GM21526 (cell line): ENCODE data around the gene RNASE9.
"Not testable (repeated sequence)": the region's sequence is repeated elsewhere in the genome, so short reads cannot be mapped to it uniquely, and the experiment has no call there.

ENCODE experiments used
- ATAC-seq: cut with Tn5 transposase; IDR thresholded peaks from one replicate; pipeline ENCODE4 v1.9.1; 2021; ENCODE audit warnings: moderate library complexity; ENCODE audit not compliant: unreplicated experiment, low FRiP score

Gene RNASE9

DNA sequence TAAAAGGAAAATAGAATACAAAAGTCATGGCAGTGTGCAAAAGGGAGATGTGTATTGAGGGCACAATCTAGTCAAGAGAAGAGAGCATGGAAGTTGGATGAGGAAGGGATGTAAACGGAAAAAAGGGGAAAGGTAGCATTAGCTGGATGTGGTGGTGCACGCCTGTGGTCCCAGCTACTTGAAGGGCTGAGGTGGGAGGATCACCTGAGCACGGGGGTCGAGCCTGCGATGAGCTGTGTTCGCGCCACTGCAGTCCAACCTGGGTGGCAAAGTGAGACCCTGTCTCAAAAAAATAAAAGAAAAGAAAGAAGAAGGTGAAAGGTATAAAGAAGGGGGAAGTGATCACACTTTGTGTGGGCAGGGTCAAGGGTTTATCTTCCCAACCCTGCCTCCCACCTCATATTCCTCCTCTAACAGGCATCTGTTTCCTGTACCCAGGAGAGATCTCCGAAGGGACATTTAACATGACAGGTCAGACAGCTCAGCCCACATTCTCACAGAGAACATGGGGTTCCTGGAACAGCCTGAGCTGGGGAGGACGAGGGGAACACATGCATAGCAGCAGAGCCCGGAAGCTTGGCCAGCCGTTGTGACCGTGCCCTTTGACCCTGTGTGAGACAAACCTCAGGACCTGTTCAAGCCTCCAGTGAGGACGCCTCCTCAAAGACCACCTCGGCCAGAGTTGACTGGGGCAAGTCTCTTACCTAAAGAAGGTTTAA is 18.1 kb upstream of the RNASE9 start:
- ATAC-seq, result no peak

DNA sequence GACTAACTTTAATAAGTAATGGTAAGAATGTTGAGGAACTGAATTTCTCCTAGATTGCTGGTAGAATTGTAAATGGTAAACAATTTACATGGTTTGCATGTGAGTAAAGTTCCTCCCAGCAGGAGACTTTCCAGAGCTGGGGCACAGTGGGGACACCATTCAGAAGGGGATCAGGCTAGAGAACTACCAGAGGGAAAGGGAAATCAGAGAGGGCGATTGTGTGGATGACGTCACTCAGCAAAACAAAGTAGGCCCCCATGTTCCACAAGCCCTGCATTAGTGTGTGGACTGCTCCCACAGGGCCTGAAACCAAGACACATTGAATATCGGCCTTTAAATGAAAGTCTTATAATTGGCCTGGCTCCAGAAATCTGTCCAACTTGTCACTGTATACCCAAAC is 17.5 kb upstream of the RNASE9 start:
- no peak for ATAC-seq

DNA sequence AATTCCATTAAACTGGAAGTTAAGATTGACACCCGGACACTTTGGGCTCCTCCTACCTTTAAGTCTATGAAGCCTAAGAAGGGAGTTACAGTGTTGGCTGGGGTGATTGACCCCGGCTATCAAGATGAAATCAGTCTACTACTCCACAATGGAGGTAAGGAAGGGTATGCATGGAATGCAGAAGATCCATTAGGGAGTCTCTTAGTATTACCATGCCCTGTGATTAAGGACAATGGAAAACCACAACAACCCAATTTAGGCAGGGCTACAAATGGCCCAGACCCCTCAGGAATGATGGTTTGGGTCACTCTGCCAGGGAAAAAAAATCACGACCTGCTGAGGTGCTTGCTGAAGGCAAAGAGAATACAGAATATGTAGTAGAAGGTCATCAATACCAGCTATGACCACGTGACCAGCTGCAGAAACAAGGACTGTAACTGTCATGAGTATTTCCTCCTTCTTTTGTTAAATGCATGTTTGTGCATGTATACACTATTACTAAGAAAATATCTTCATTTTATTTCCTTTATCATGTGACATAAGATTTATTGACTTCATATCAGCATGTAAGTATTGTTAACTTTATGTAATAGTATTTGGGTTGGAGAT is 11.6 kb upstream of the RNASE9 start:
- not testable (repeated sequence) for ATAC-seq

DNA sequence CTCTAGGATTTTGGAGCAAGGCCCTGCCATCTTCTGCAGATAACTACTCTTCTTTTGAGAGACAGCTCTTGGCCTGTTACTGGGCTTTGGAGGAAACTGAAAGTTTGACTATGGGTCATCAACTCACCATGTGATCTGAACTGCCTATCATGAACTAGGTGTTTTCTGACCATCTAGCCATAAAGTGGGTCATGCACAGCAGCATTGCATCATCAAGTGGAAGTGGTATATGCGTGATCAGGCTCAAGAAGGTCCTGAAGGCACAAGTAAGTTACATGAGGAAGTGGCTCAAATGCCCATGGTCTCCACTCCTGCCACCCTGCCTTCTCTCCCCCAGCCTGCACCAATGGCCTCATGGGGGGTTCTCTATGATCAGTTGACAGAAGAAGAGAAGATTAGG is 9.9 kb upstream of the RNASE9 start:
- not testable (repeated sequence) for ATAC-seq

DNA sequence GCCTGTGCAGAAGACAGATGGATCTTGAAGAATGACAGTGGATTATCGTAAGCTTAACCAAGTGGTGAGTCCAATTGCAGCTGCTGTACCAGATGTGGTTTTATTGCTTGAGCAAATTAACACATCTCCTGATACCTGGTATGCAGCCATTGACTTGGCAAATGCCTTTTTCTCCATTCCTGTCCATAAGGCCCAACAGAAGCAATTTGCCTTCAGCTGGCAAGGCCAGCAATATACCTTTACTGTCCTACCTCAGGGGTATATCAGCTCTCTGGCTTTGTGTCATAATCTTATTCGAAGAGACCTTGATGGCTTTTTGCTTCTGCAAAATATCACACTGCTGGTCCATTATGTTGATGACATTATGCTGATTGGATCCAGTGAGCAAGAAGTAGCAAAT is 9.0 kb upstream of the RNASE9 start:
- not testable (repeated sequence) for ATAC-seq

DNA sequence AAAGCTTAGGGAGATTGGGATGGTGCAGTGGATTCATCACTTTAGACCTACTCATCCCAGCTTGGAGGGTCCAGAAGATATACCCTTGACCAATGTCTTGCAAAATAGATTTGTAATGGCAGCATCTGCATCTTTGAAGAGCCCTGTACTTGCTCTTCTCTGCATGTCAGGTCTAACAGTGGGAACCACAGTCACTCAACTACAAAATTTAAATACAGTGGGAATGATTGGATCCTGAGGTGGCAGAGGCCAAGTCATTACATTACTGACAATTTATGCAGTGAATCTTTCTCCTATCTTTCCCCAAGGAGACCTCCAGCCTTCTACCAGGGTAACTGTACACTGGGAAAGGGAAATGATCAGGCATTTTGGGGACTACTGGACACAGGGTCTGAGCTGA is 8.2 kb upstream of the RNASE9 start:
- no peak for ATAC-seq

DNA sequence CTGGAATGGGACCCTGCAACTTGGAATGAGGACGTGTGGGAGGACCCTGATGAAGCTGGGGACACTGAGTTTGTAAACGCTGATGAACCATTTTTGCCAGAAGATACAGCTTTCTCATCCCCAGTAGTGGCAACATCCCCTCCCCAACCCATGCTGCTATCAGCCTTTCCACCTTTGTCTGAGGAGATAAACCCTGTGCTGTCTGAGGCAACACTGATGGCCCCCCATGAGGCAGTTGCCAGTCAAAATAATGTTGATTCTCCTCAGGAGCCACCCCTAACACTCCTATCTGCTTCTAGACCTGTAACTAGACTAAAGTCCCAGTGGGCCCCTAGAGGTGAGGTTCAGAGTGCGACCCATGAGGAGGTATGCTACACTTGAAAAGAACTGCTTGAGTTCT is 7.5 kb upstream of the RNASE9 start:
- no peak for ATAC-seq

DNA sequence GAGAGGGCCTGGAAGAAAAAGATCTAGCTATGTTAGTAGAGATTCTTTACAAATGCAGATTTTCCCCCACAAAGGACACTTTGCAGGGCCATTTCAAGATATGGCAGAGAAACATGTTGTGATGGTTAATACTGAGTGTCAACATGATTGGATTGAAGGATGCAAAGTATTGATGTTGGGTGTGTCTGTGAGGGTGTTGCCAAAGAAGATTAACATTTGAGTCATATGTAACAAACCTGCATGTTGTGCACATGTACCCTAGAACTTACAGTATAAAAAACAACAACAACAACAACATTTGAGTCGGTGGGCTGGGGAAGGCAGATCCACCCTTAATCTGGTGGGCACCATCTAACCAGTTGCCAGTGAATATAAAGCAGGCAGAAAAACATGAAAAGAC is 6.4 kb upstream of the RNASE9 start:
- not testable (repeated sequence) for ATAC-seq

DNA sequence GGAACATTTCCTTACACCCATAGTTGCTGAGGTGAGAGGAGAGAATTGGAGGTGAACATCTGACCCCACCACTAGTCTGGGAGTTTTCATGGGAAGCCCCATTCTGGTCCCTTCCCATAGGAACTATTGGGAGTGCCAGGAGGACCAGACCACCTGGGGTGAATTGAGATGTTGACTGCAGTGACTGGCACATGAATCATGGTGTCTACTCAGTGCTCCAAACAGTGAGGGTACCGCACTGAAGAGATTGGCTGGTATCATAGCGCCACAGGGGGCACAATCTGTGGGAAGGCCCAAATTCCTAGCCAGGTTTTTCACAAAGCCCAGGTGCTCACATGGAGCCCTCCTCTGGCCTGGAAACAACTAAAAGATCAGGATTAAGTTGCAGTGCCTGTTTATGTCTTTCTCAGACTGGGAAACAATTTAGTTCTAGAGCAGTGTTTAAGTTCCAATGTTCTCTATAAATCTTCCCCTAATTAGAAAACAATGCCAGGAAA is 3.7 kb upstream of the RNASE9 start:
- no peak for ATAC-seq

DNA sequence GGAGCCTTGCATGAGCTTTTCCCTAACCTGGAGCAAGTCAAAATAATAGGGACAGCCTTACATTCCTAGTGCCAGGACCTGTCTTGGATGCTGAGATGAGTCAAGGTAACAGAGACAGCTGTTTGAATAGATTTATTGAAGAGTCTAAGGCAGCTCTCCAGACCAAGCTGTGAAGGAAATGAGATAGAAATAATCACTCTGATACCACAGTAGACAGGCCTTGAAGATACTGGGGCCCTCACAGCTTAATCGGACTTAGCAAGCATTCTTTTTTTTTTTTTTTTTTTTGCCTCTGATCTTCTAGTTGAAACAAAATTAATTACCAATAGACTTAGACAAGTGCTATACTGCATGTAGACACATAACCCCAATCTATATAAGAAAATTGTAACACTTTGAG is 3.1 kb upstream of the RNASE9 start:
- ATAC-seq, result no peak

DNA sequence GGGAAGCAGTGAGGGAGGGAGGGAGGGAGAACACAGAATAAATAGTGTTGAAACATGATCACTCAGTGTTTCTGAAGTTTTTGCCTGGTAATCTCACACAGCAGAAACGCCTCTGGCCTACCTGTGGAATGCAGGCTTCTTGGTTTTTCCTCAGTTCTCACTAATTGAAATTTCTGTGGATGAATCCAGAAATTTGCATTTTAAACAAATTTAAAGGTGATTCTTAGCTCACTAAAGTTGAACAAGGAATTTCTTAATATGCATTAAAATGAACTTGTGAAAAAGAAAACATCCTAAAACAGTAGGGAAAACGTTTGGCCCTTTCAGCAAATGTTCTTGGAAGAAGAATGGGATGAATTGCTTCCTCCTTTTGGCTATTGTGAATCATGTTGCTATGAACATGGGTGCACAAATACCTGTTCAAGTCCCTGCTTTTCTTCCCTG is 1.4 kb downstream of the RNASE9 start:
- no peak for ATAC-seq

DNA sequence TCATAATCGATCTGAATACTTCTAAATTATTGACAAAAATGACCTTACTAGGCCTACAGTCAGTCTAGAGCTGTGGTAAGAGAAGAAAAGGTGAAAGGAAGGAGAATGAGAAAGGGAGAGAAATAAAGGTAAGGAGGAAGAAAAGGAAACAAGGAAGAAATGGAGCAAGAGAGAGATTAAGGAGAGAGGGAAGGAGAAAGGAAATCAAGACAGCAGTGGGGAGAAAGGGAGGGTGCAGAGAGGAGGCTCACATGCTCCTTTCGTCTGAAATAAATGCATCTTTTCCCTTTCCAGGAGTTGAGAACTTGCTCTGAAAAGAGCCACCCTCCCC is 3.7 kb downstream of the RNASE9 start:
- no peak for ATAC-seq

DNA sequence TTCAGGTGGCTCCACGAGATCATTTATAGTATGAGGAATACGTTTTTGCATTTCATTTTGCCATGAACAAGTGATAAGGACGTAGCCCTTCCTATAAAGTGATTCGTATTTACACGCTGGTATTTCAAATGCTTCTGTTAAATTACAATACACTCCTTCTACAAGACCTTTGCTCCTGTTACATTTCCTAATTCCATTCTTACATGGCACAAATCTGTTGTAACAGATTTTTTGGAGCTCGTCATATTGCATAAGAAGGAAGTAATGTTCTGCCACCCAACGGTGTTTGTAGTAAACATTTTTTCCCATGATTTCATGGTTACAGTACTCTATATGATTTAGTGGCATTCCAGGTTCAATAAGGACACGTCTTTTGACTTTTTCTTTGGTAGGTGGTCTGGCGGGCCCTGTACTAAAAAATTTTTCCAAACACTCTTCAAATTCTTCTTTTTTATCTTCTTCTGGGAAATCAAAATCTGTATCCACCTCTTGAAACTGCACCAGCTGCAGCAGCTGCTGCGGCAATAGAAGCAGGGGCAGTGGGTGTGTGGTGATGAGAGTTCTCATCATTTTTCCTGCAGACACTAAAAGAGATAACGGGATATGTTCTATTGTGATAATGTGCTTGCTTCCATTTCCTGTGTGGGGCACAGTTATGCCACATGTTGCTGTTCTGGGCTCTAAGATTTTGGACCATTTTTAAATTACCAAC is 4.2 kb downstream of the RNASE9 start:
- no peak for ATAC-seq

DNA sequence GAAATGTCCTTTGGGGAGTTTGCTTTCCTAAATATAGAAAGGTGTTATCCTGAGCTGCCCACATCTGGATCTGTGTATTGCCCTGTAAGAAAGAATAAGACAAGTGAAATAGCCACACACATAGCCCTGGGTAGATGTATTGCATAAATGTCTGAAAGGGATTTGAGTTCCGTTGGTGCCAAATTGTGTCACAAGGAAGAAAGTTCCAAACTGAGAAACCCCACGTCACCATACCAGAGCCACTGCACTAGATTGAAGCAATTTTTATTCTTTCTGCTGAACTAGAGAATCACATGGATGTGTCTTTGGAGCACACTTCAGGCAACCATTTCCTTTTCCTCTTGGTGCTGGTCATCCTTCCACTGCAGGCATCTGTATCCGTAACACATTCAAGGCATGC is 5.0 kb downstream of the RNASE9 start:
- ATAC-seq, result no peak

DNA sequence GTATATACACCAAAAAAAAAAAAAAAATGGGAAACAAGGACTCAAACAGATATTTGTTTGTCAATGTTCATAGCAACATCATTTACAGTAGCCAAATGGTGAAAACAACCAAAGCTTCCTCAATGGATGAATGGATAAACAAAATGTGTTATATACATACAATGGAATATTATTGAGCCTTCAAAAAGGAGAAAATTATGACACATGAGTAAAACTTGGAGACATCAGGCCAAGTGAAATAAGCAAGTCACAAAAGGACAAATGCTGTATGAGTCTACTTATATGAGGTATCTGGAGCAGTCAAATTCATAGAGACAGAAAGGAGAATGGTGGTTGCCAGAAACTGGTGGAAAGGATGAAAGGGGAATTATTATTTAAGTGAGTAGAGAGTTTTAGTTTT is 7.8 kb downstream of the RNASE9 start:
- no peak for ATAC-seq

DNA sequence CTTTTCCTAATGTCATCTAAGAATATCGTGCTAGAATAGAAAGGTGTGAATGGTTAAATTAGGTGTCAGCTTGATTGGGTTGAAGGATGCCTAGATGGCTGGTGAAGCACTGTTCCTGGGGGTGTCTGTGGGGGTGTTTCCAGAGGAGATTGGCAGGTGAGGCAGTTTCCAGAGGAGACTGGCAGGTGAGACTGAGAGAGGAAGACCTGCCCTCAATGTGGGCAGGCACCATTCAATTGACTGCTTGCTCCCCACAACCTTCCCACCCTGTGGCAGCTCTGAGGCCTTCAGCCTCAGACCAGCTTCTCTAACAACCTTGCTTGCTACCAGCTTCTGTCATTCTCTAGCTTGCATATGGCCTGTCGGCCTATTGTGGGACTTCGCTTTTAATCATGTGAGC is 9.2 kb downstream of the RNASE9 start:
- ATAC-seq, result no peak

DNA sequence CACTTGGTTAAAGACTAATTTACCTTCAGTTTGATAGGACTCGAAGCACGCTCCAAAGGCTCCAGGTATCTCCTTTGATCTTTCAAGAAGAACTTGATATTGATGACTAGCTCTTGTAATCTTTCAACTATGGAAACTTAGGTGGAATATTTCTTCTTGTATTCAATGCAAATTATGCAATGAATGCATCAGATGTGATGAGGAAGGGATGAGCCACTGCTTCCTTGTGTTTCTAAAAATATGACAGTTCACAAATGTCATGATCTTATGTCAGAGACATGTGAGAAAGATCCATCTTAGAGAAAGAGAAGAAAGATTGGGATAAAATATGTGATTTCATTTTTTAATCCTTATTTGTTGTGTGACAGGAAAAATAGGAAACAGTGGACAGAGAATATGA is 9.9 kb downstream of the RNASE9 start:
- ATAC-seq, result no peak

DNA sequence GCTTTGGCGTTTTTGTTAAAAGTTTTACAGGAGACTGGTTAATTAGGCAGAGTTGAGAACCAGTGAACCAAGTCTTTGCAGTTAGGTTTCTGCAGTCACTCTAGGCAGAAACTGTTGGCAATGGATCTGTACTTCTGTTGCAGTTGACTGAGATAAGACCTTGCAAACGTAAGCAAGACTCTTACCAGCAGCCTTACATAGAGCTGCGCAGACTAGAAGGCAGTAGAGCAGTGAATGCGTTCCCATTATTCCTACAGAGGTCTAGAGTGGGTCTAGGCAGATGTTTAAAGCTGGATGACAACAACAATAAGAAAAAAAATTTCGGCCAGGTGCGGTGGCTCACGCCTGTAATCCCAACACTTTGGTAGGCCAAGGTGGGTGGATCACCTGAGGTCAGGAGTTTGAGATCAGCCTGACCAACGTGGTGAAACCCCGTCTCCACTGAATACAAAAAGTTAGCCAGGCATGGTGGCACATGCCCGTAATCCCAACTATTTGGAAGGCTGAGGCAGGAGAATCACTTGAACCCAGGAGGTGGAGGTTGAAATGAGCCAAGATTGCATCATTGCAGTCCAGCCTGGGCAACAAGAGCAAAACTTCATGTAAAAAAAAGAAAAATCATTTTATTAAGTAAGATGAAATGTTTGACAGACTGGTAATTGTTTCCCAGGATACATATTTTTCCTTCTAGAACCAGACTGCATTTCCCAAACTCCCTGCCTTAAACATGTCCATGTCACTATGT is 12.3 kb downstream of the RNASE9 start:
- no peak for ATAC-seq

DNA sequence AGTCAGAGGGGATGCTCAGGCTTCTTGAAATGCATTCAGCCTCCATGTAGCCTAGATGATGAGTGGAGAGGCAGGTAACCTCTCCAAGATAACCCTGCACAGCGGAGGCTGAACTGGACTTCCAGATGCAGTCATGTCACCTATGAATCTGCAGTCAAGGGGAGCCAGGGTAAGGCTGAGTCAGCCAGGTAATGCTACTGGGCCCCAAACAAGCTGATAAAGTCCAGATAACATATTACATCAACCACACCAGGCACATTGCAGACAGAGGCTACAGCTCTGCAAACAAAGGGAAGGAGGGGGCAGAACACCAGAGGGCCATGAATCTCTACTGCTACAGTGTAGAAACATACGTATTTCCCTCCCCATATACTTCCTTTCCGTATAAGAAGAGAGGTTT is 14.0 kb downstream of the RNASE9 start:
- no peak for ATAC-seq

DNA sequence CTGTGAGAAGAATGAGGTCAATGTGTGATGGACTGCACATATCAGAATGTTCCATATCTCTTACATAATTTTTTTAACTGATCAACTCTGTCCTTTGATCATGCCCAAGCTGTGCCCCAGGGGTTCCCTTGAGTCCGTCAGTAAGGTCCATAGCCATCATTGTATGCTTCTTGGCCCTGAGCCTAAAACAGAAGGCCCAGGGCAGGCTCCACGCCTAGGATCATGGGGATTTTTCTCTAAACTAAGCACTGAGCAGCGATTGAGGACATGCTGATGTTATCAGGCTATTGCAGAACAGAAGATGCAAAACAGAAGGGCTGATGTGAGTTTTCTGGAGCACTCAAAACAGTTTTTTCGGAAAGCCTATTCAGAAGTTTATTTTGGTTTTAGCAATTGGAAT is 20.9 kb downstream of the RNASE9 start:
- no peak for ATAC-seq
